HG02588 (cell line): Measurements from ENCODE around the gene CPVL.

Experiments used
- ATAC-seq: cut with Tn5 transposase; IDR thresholded peaks from one replicate; pipeline ENCODE4 v1.9.1; 2021; ENCODE audit warnings: mild to moderate bottlenecking, moderate library complexity; ENCODE audit not compliant: unreplicated experiment

CPVL gene

GRCh38 chr7:29008590-29008989 lies 137.7 kb downstream of the CPVL start:
- no peak for ATAC-seq

GRCh38 chr7:29007127-29007526 lies 139.2 kb downstream of the CPVL start:
- ATAC-seq: no peak

GRCh38 chr7:29005829-29006228 lies 140.5 kb downstream of the CPVL start:
- ATAC-seq: no peak

- ATAC-seq: no peak
These were observed 140.9 kb downstream of the CPVL start for GRCh38 chr7:29005406-29005805.

GRCh38 chr7:29003703-29004102 lies 142.6 kb downstream of the CPVL start:
- ATAC-seq: no peak

GRCh38 chr7:29000717-29001076 lies 145.6 kb downstream of the CPVL start:
- no peak for ATAC-seq

GRCh38 chr7:28999895-29000716 lies 146.2 kb downstream of the CPVL start:
- no peak for ATAC-seq

GRCh38 chr7:28999427-28999826 lies 146.9 kb downstream of the CPVL start:
- no peak for ATAC-seq

GRCh38 chr7:28998105-28998504 lies 148.2 kb downstream of the CPVL start:
- ATAC-seq: no peak

- ATAC-seq: no peak
These were observed 149.5 kb downstream of the CPVL start for GRCh38 chr7:28996836-28997235.

- ATAC-seq: no peak
These were observed 153.0 kb downstream of the CPVL start for GRCh38 chr7:28993371-28993770.

GRCh38 chr7:28992798-28993197 lies 153.5 kb downstream of the CPVL start:
- no peak for ATAC-seq

- no peak for ATAC-seq
These were observed 156.0 kb downstream of the CPVL start for GRCh38 chr7:28990200-28990960.

GRCh38 chr7:28989211-28989980 lies 156.9 kb downstream of the CPVL start:
- ATAC-seq: no peak

GRCh38 chr7:28988810-28989209 lies 157.5 kb downstream of the CPVL start:
- no peak for ATAC-seq

GRCh38 chr7:28988091-28988490 lies 158.2 kb downstream of the CPVL start:
- no peak for ATAC-seq

GRCh38 chr7:28986765-28987110 lies 159.6 kb downstream of the CPVL start:
- ATAC-seq: no peak

GRCh38 chr7:28986028-28986764 lies 160.1 kb downstream of the CPVL start:
- no peak for ATAC-seq

- ATAC-seq: no peak
These were observed 161.7 kb downstream of the CPVL start for GRCh38 chr7:28984631-28985030.

- no peak for ATAC-seq
These were observed 162.1 kb downstream of the CPVL start for GRCh38 chr7:28984217-28984616.
